GM23338 (cell line): ENCODE measurements around the gene DEFB123. TPM values are rescaled to one million over a fixed set of nuclear protein-coding genes. Genes with fewer than 3 reads are reported as not detected.

Experiments
- ATAC-seq: fragments of 200-7000 bp; cut with Tn5 transposase; 3 replicates; pipeline ENCODE4 v1.9.1; 2020
- DNase-seq: peaks from one replicate; pipeline ENCODE4 v3.0.0-alpha.2; 2015; ENCODE audit warnings: low spot score
- H2AFZ ChIP-seq: fragments of 200-600 bp; sonication (generic); 2 replicates; pipeline ENCODE4 v1.8.0; 2016; ENCODE audit warnings: antibody characterized with exemption, mild to moderate bottlenecking, moderate library complexity
- H3F3A ChIP-seq: fragments of 200-600 bp; sonication (generic); replicated peaks from 2 replicates; pipeline ENCODE4 v1.8.0; 2017; ENCODE audit warnings: antibody characterized with exemption, mixed run types, low read depth
- H3K27ac ChIP-seq: fragments of 200-600 bp; sonication (generic); 2 replicates; pipeline ENCODE4 v1.6.1; 2016; ENCODE audit warnings: low read depth
- H3K27me3 ChIP-seq: fragments of 200-600 bp; sonication (generic); 2 replicates; pipeline ENCODE4 v1.8.0; 2016; ENCODE audit warnings: mild to moderate bottlenecking, mixed run types, moderate library complexity; ENCODE audit not compliant: insufficient read depth
- H3K36me3 ChIP-seq: fragments of 200-600 bp; sonication (generic); 2 replicates; pipeline ENCODE4 v1.8.0; 2016; ENCODE audit warnings: mild to moderate bottlenecking; ENCODE audit not compliant: insufficient read depth
- H3K4me1 ChIP-seq: fragments of 200-600 bp; sonication (generic); 2 replicates; pipeline ENCODE4 v1.8.0; 2016; ENCODE audit warnings: mild to moderate bottlenecking, moderate library complexity; ENCODE audit not compliant: insufficient read depth
- H3K4me2 ChIP-seq: fragments of 200-600 bp; sonication (generic); 2 replicates; pipeline ENCODE4 v1.7.1; 2017; ENCODE audit warnings: mixed run types
- H3K4me3 ChIP-seq: fragments of 200-600 bp; sonication (generic); 2 replicates; pipeline ENCODE4 v1.6.1; 2016; ENCODE audit warnings: mixed run types
- H3K79me2 ChIP-seq: fragments of 200-600 bp; sonication (generic); replicated peaks from 2 replicates; pipeline ENCODE4 v1.8.0; 2017; ENCODE audit warnings: mild to moderate bottlenecking; ENCODE audit not compliant: insufficient read depth
- H3K9me2 ChIP-seq: fragments of 200-600 bp; sonication (generic); 2 replicates; pipeline ENCODE4 v1.8.0; 2017; ENCODE audit not compliant: insufficient read depth
- H4K20me1 ChIP-seq: fragments of 200-600 bp; sonication (generic); replicated peaks from 2 replicates; pipeline ENCODE4 v1.8.0; 2017; ENCODE audit warnings: mild to moderate bottlenecking; ENCODE audit not compliant: insufficient read depth
- H3K27ac Mint-ChIP-seq: 2 replicates; pipeline ENCODE4 v1.8.0; 2020; ENCODE audit warnings: inconsistent platforms, mild to moderate bottlenecking, moderate library complexity, mixed read lengths
- H3K27me3 Mint-ChIP-seq: 3 replicates; pipeline ENCODE4 v1.8.0; 2022; ENCODE audit warnings: low read depth, mild to moderate bottlenecking, moderate library complexity, mixed read lengths, inconsistent platforms; ENCODE audit not compliant: insufficient read depth, poor library complexity
- H3K36me3 Mint-ChIP-seq: 3 replicates; pipeline ENCODE4 v1.8.0; 2021; ENCODE audit warnings: low read depth, mild to moderate bottlenecking, inconsistent platforms, moderate library complexity, mixed read lengths
- H3K4me1 Mint-ChIP-seq: 3 replicates; pipeline ENCODE4 v1.8.0; 2020; ENCODE audit warnings: mild to moderate bottlenecking, inconsistent platforms, mixed read lengths
- H3K4me3 Mint-ChIP-seq: 3 replicates; pipeline ENCODE4 v1.8.0; 2021; ENCODE audit warnings: moderate library complexity, mild to moderate bottlenecking, inconsistent platforms, mixed read lengths
- H3K9me3 Mint-ChIP-seq: 3 replicates; pipeline ENCODE4 v1.8.0; 2020; ENCODE audit warnings: moderate library complexity, mild to moderate bottlenecking, inconsistent platforms, mixed read lengths
- CREB1 ChIP-seq: fragments of 250-450 bp; sonication (Bioruptor Pico); IDR thresholded peaks from 2 replicates; pipeline ENCODE4 v1.5.0; 2020; ENCODE audit warnings: low read depth, mild to moderate bottlenecking, moderate library complexity
- EZH2 ChIP-seq: fragments of 200-600 bp; sonication (generic); IDR thresholded peaks from one replicate; pipeline ENCODE4 v1.8.0; 2017; ENCODE audit warnings: antibody characterized with exemption, mild to moderate bottlenecking, low read depth; ENCODE audit not compliant: unreplicated experiment
- EZH2phosphoT487 ChIP-seq: fragments of 200-600 bp; sonication (generic); IDR thresholded peaks from one replicate; pipeline ENCODE4 v1.8.1; 2018; ENCODE audit warnings: antibody characterized with exemption; ENCODE audit not compliant: unreplicated experiment
- JUNB ChIP-seq: IDR thresholded peaks from one replicate; pipeline ENCODE4 v1.6.1; 2016; ENCODE audit warnings: antibody characterized with exemption; ENCODE audit not compliant: unreplicated experiment
- NANOG ChIP-seq: IDR thresholded peaks from 2 replicates; pipeline ENCODE4 v1.6.1; 2016; ENCODE audit warnings: antibody characterized with exemption, borderline replicate concordance
- POLR2AphosphoS5 ChIP-seq: IDR thresholded peaks from 2 replicates; pipeline ENCODE4 v1.6.1; 2016; ENCODE audit warnings: antibody characterized with exemption, low read depth
- STAT1 ChIP-seq: IDR thresholded peaks from one replicate; pipeline ENCODE4 v1.6.1; 2016; ENCODE audit warnings: antibody characterized with exemption; ENCODE audit not compliant: unreplicated experiment
- ZNF114 ChIP-seq: fragments of 250-450 bp; sonication (Bioruptor Pico); IDR thresholded peaks from 2 replicates; pipeline ENCODE4 v1.5.0; 2020; ENCODE audit warnings: mild to moderate bottlenecking, moderate library complexity
- ZNF331 ChIP-seq: fragments of 250-450 bp; sonication (Bioruptor Pico); IDR thresholded peaks from 2 replicates; pipeline ENCODE4 v1.5.0; 2020; ENCODE audit warnings: low read depth, mild to moderate bottlenecking, moderate library complexity
- polyA plus RNA-seq: library from polyadenylated mRNA; unstranded; fragments of >200 nt; fragmentation: Nextera tagmentation; extraction: Ambion mirVana; gene quantifications from 2 replicates; pipeline ENCODE4 v1.2.1, GENCODE V29; 2016
- total RNA-seq: library from RNA; depleted of rRNA; stranded (reverse); fragments of >200 nt; shearing (Covaris generic); gene quantifications from 2 replicates; pipeline ENCODE4 v1.2.3, GENCODE V29; 2014
- TF ChIP-seq, protein P1 (sequence below): IDR thresholded peaks from one replicate; pipeline ENCODE4 v1.6.1; 2018; ENCODE audit warnings: antibody characterized with exemption; ENCODE audit not compliant: unreplicated experiment
- TF ChIP-seq, protein P2 (sequence below), 2 experiments: fragments of 200-600 bp in 1 of 2; sonication (generic) in 1 of 2; conservative IDR thresholded peaks; 2 replicates each; pipeline versions ENCODE4 v1.5.1 to v1.6.1; 2016 to 2017; ENCODE audit warnings: antibody characterized with exemption in 2 of 2, low read depth in 2 of 2, mild to moderate bottlenecking in 2 of 2, moderate library complexity in 1 of 2
- TF ChIP-seq, protein P3 (sequence below): fragments of 250-450 bp; sonication (Bioruptor Pico); IDR thresholded peaks from 2 replicates; pipeline ENCODE4 v1.5.0; 2020; ENCODE audit warnings: mild to moderate bottlenecking, moderate library complexity
- TF ChIP-seq, protein P4 (sequence below): IDR thresholded peaks from 2 replicates; pipeline ENCODE4 v1.6.1; 2016; ENCODE audit warnings: antibody characterized with exemption

DEFB123 gene
- total and polyA plus RNA-seq, 2 experiments from 2014 or later, result not detected

DNA sequence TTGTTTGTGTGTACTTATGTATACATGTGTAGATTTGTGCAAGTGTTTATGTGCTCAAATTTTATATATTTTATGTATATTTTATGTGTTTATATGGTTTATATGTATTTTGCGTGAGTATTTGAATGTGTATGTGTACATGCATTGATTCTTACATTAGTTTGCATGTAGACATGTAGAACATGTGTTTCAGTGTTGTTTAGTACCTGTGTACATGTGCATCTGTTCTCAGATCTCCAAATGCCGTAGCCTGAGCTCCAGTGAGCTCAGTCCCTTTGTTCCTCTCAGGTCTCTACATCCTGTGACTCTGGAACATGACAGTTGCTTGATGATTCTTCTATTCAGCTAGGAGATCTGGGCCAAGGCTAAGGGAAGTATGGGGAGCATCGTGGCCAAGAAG, 45.5 kb upstream of the DEFB123 start:
- 0 out of 2 replicates have a peak, but pooled peaks cover 8% of the 10 kb centered on the region for H3K9me2 ChIP-seq
- no peaks in the 10 kb centered on the region for H3K79me2 ChIP-seq
- H3K4me2 ChIP-seq, result no peak overlapping the region
- peaks cover 51% of the 10 kb centered on the region for H3K36me3 Mint-ChIP-seq
- peaks cover 22% of the 10 kb centered on the region for H3K9me3 Mint-ChIP-seq
- no peak for ATAC-seq
- TF ChIP-seq ZNF114 (CRISPR knock-in tag) (no peak), EZH2 (no peak), JUNB (no peak), NANOG (no peak), EZH2phosphoT487 (no peak), CREB1 (no peak), STAT1 (no peak), POLR2AphosphoS5 (no peak), ZNF331 (CRISPR knock-in tag) (no peak)
- TF ChIP-seq, protein P1, sequence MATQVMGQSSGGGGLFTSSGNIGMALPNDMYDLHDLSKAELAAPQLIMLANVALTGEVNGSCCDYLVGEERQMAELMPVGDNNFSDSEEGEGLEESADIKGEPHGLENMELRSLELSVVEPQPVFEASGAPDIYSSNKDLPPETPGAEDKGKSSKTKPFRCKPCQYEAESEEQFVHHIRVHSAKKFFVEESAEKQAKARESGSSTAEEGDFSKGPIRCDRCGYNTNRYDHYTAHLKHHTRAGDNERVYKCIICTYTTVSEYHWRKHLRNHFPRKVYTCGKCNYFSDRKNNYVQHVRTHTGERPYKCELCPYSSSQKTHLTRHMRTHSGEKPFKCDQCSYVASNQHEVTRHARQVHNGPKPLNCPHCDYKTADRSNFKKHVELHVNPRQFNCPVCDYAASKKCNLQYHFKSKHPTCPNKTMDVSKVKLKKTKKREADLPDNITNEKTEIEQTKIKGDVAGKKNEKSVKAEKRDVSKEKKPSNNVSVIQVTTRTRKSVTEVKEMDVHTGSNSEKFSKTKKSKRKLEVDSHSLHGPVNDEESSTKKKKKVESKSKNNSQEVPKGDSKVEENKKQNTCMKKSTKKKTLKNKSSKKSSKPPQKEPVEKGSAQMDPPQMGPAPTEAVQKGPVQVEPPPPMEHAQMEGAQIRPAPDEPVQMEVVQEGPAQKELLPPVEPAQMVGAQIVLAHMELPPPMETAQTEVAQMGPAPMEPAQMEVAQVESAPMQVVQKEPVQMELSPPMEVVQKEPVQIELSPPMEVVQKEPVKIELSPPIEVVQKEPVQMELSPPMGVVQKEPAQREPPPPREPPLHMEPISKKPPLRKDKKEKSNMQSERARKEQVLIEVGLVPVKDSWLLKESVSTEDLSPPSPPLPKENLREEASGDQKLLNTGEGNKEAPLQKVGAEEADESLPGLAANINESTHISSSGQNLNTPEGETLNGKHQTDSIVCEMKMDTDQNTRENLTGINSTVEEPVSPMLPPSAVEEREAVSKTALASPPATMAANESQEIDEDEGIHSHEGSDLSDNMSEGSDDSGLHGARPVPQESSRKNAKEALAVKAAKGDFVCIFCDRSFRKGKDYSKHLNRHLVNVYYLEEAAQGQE, result no peak
- TF ChIP-seq, protein P2, sequence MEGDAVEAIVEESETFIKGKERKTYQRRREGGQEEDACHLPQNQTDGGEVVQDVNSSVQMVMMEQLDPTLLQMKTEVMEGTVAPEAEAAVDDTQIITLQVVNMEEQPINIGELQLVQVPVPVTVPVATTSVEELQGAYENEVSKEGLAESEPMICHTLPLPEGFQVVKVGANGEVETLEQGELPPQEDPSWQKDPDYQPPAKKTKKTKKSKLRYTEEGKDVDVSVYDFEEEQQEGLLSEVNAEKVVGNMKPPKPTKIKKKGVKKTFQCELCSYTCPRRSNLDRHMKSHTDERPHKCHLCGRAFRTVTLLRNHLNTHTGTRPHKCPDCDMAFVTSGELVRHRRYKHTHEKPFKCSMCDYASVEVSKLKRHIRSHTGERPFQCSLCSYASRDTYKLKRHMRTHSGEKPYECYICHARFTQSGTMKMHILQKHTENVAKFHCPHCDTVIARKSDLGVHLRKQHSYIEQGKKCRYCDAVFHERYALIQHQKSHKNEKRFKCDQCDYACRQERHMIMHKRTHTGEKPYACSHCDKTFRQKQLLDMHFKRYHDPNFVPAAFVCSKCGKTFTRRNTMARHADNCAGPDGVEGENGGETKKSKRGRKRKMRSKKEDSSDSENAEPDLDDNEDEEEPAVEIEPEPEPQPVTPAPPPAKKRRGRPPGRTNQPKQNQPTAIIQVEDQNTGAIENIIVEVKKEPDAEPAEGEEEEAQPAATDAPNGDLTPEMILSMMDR (conservative IDR thresholded peaks at IDR 0.05; ENCODE audit: low read depth in 2 of 2), result no peak
- TF ChIP-seq, protein P3, sequence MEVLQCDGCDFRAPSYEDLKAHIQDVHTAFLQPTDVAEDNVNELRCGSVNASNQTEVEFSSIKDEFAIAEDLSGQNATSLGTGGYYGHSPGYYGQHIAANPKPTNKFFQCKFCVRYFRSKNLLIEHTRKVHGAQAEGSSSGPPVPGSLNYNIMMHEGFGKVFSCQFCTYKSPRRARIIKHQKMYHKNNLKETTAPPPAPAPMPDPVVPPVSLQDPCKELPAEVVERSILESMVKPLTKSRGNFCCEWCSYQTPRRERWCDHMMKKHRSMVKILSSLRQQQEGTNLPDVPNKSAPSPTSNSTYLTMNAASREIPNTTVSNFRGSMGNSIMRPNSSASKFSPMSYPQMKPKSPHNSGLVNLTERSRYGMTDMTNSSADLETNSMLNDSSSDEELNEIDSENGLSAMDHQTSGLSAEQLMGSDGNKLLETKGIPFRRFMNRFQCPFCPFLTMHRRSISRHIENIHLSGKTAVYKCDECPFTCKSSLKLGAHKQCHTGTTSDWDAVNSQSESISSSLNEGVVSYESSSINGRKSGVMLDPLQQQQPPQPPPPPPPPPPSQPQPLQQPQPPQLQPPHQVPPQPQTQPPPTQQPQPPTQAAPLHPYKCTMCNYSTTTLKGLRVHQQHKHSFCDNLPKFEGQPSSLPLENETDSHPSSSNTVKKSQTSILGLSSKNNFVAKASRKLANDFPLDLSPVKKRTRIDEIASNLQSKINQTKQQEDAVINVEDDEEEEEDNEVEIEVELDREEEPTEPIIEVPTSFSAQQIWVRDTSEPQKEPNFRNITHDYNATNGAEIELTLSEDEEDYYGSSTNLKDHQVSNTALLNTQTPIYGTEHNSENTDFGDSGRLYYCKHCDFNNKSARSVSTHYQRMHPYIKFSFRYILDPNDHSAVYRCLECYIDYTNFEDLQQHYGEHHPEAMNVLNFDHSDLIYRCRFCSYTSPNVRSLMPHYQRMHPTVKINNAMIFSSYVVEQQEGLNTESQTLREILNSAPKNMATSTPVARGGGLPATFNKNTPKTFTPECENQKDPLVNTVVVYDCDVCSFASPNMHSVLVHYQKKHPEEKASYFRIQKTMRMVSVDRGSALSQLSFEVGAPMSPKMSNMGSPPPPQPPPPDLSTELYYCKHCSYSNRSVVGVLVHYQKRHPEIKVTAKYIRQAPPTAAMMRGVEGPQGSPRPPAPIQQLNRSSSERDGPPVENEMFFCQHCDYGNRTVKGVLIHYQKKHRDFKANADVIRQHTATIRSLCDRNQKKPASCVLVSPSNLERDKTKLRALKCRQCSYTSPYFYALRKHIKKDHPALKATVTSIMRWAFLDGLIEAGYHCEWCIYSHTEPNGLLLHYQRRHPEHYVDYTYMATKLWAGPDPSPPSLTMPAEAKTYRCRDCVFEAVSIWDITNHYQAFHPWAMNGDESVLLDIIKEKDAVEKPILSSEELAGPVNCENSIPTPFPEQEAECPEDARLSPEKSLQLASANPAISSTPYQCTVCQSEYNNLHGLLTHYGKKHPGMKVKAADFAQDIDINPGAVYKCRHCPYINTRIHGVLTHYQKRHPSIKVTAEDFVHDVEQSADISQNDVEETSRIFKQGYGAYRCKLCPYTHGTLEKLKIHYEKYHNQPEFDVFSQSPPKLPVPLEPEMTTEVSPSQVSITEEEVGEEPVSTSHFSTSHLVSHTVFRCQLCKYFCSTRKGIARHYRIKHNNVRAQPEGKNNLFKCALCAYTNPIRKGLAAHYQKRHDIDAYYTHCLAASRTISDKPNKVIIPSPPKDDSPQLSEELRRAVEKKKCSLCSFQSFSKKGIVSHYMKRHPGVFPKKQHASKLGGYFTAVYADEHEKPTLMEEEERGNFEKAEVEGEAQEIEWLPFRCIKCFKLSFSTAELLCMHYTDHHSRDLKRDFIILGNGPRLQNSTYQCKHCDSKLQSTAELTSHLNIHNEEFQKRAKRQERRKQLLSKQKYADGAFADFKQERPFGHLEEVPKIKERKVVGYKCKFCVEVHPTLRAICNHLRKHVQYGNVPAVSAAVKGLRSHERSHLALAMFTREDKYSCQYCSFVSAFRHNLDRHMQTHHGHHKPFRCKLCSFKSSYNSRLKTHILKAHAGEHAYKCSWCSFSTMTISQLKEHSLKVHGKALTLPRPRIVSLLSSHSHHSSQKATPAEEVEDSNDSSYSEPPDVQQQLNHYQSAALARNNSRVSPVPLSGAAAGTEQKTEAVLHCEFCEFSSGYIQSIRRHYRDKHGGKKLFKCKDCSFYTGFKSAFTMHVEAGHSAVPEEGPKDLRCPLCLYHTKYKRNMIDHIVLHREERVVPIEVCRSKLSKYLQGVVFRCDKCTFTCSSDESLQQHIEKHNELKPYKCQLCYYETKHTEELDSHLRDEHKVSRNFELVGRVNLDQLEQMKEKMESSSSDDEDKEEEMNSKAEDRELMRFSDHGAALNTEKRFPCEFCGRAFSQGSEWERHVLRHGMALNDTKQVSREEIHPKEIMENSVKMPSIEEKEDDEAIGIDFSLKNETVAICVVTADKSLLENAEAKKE (CRISPR knock-in tag), result no peak
- TF ChIP-seq, protein P4, sequence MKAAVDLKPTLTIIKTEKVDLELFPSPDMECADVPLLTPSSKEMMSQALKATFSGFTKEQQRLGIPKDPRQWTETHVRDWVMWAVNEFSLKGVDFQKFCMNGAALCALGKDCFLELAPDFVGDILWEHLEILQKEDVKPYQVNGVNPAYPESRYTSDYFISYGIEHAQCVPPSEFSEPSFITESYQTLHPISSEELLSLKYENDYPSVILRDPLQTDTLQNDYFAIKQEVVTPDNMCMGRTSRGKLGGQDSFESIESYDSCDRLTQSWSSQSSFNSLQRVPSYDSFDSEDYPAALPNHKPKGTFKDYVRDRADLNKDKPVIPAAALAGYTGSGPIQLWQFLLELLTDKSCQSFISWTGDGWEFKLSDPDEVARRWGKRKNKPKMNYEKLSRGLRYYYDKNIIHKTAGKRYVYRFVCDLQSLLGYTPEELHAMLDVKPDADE, result no peak
- peaks cover 5% of the 10 kb centered on the region for H3K27me3 Mint-ChIP-seq
- no peaks in the 10 kb centered on the region for H4K20me1 ChIP-seq
- no peaks in the 10 kb centered on the region for H3K4me1 Mint-ChIP-seq
- no peaks in the 10 kb centered on the region for H3K27me3 ChIP-seq
- no peaks in the 10 kb centered on the region for H3K4me1 ChIP-seq
- no peak overlapping the region for H3K4me3 Mint-ChIP-seq
- no peak overlapping the region for H3K4me3 ChIP-seq
- no peak overlapping the region for H2AFZ ChIP-seq
- peaks cover 4% of the 10 kb centered on the region; the same call in 1 of the 2 replicates for H3K36me3 ChIP-seq
- H3F3A ChIP-seq, result no peaks in the 10 kb centered on the region
- no peak for DNase-seq
- no peak overlapping the region for H3K27ac ChIP-seq
- no peak overlapping the region for H3K27ac Mint-ChIP-seq
